Loucy (cell line): ENCODE results near the gene ASTN2.

Experiments used
- CTCF ChIP-seq: fragments of 200-600 bp; sonication (generic); conservative IDR thresholded peaks from 2 replicates; pipeline ENCODE4 v1.5.1; 2014; ENCODE audit warnings: mild to moderate bottlenecking, antibody characterized with exemption, low read length
- EZH2phosphoT487 ChIP-seq: fragments of 200-600 bp; IDR thresholded peaks from 2 replicates; pipeline ENCODE4 v1.6.1; 2018; ENCODE audit warnings: antibody characterized with exemption, mild to moderate bottlenecking, moderate library complexity, borderline replicate concordance

GRCh38 chr9:116662646-116663310 lies 752.1 kb downstream of the ASTN2 start:
- no peak for TF ChIP-seq CTCF
- TF ChIP-seq EZH2phosphoT487, result no peak
